DMS79 (cell line): Measurements from ENCODE around the gene MBD2.
"Not testable (repeated sequence)": the region's sequence is repeated elsewhere in the genome, so short reads cannot be mapped to it uniquely, and the experiment has no call there.

Experiments
- DNase-seq: peaks from one replicate; lab custom pipeline; 2025; lab: John Stamatoyannopoulos, UW

Gene MBD2

DNA sequence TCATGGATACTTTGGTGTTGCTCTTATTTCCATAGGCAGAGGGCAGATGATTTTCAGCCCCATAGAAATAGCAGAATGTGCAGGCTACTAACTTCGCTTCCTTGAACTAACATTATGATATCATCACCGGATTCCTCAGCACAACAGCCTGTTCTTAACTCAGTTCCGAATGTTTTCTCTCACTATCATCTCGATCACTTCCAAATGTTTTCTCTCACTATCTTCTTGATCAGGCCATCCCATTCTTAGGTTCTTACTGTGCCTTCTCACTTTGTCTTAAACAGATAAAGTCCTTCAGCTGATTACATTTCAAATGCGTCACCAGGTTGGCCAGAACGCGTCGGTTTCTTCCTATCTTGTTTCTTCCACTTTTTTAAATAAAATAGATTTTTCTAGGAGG is 11.4 kb upstream of the MBD2 start:
- no peak for DNase-seq

GRCh38 chr18:54233747-54234146 is 9.3 kb upstream of the MBD2 start:
- no peak for DNase-seq

GRCh38 chr18:54233228-54233625 is 8.8 kb upstream of the MBD2 start:
- DNase-seq = no peak

DNA sequence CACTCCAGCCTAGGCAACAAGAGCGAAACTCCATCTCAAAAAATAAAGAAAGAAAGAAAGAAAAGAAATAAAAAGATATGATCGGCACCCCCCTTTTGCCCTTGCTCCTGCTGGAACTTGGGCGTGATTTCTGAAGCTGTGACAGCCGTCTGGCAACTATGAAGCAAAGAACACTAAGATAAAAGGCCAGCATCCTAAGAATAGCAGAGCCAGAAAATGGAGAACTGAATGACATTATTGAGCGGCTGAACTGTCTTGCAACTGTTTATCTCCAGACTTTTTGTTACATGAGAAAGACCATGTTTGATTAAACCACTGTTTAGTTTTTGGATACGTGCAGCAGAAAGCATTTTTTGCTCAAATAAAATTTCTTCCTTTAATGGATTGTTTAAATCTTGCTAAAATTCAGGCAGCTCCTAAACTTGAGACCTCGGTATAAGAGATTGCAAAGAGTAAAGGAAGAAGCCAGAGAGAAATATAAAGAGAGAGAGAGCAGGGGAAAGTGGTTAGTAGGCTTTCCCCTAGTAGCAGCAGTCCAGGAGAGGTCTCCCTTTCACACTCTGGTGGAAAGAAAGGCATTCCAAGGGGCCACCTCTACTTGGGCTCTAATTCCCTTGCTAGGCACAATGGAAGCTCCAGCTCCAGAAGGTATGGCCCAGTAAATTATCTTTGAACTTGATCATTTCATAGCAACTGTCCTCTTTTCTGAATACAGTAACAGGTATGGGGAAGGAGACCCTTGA is 8.2 kb upstream of the MBD2 start:
- no peak for DNase-seq

GRCh38 chr18:54229421-54230059 is 5.1 kb upstream of the MBD2 start:
- DNase-seq = no peak

DNA sequence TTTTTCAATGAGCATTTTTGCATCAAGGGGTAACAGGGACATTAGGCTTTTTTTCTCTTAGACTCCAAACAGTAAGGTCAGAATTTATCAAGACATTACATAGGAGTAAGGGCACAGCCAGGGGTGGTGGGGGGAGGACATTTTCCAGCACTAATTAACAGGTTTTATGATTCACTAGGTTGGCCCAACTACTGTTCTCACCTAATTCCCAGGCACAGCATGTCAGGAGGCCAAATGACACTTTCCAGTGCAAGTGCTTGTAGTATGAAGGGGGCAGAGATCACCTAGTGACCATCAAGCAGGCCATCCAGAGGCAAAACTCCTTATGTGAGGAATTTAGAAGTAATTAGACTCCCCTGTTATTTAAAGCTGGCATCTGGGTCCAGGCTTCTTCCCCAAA is 3.9 kb upstream of the MBD2 start:
- no peak for DNase-seq

DNA sequence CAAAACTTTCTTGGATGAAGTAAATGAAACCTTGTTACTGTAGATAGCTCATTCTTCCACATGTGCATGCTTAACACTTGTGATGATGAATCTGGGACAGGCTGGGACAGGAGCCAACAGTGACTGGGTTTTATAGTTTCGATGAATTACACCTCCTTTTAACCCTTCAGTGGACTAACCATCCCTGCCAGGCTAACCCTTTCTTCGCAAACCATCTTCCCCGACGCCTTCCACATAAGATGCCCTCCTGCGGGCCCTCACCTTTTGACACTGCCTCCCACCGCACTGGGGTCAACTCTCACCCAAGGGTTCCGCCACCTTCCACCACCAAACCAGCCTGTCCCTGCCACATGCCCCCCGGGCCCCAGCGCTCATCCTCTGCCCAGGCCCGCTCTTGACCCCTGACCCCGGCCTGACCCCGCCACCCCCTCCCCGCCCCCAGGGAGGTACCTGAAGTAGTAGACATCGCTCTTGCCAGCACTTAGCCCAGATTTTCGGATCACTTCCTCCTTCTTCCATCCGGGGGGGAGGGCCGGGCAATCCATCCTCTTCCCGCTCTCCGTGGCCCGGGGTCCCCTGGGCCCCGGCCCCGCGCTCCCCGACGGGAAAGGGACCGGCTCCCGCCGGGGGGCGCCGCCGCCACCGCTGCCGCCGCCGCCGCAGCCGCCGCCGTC is 764 bp downstream of the MBD2 start:
- peak; percentile 29 for DNase-seq

GRCh38 chr18:54222922-54223567 is 1.4 kb downstream of the MBD2 start:
- DNase-seq = no peak

DNA sequence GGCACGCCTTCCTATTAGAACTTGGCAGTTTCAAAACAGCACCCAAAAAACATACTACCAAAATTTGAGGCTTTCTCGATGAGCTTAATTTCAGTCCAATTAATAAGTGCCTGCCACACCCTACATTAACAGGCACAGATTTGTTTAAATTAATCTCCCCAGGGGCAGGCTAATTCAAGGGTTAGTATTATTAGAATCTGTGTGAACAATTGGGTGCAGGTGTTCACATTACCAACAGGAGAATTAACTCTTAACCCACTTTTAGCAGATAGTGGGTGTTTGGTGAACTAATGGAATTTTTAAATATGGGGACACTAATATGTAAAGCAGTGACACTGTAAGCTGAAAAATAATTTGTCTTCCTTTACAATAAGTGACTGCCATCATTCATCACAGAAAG is 4.1 kb downstream of the MBD2 start:
- no peak for DNase-seq

- DNase-seq = not testable (repeated sequence)
Measured at GRCh38 chr18:54218803-54219202, 5.7 kb downstream of the MBD2 start.

GRCh38 chr18:54218299-54218698 is 6.2 kb downstream of the MBD2 start:
- no peak for DNase-seq

- no peak for DNase-seq
Measured at GRCh38 chr18:54217624-54218023, 6.8 kb downstream of the MBD2 start.

GRCh38 chr18:54215069-54215468 is 9.4 kb downstream of the MBD2 start:
- DNase-seq = no peak

GRCh38 chr18:54210463-54210862 is 14.0 kb downstream of the MBD2 start:
- no peak for DNase-seq

DNA sequence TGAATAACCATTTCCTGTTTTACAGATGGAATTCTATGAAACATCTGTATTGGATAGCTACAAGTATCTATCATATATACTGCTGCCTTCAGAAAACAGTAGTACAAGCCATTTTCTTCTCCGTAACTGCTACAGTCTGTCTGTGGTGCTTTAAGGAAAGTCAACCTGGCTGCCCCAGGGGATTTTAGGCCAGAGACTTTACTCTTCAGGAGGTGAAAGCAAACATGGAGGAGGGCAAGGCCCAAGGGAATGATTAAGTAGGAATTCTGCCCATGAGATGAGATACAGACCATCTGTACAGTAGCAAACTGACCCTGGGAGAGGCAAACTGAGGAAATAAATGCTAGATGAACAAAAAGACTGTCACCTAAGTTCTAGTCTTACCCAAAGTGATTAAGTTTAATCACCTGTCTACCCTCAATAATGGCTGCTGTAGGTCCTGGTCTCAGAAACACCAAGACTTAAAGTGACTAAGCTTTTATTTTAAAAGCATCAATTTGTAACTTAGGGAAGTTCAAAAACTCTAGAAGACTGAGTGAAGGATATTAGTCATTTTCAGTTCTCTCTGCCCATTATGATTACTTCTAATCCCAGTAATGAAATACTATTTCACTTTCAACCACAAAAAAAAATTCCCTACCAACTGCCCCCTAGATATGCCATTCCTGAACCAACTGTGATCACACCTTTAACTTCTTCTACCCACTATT is 14.8 kb downstream of the MBD2 start:
- no peak for DNase-seq

- DNase-seq = no peak
Measured at GRCh38 chr18:54206447-54206846, 18.0 kb downstream of the MBD2 start.

GRCh38 chr18:54205959-54206358 is 18.5 kb downstream of the MBD2 start:
- DNase-seq = no peak

DNA sequence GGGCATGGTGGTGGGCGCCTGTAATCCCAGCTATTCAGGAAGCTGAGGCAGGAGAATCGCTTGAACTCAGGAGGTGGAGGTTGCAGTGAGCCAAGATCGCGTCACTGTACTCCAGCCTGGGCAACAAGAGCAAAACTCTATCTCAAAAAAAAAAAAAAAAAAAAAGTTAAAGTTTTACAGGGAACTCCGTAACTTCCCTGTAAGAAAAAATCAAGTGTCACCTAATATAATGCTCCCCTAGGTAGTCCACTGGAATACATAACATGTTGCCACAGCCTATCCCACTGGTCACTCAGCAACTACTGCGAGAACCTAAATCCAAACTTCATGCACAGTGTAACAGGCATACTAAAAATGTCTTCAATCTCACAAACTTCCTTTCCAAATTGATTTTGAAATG is 19.0 kb downstream of the MBD2 start:
- not testable (repeated sequence) for DNase-seq

DNA sequence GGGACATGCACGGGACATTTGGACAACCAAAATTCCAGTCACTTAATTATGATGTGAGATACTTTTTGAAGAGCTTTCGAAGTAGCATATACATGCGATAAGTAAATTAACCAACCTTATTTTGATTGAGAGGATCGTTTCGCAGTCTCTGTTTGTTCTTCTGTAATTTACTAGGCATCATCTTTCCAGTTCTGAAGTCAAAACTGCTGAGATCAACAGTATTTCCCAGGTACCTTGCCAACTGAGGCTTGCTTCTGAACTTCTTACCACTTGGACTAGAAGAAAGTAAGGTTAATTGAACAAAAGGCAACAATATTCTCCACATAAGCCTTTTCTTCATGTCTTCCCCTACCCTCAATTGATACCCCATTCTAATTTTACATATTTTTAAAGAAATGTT is 19.6 kb downstream of the MBD2 start:
- no peak for DNase-seq

GRCh38 chr18:54203914-54204313 is 20.6 kb downstream of the MBD2 start:
- DNase-seq = no peak

- DNase-seq = no peak
Measured at GRCh38 chr18:54202851-54203250, 21.6 kb downstream of the MBD2 start.

GRCh38 chr18:54197747-54198411 is 26.6 kb downstream of the MBD2 start:
- no peak for DNase-seq
